Activated CD8-positive, alpha-beta memory T cell treated with anti-CD3 and anti-CD28 coated beads for 4 hours (primary cell): Measurements from ENCODE around the gene PIH1D2.
A peak's percentile ranks its signal among the peaks of the same experiment; 100 is the strongest.
"Not testable (repeated sequence)": the region's sequence is repeated elsewhere in the genome, so short reads cannot be mapped to it uniquely, and the experiment has no call there.

Experiments used
- DNase-seq, 2 donors: peaks; one replicate each; pipeline ENCODE4 v3.0.0-alpha.2; 2020; ENCODE audit warnings: low read depth in 2 of 2

PIH1D2 gene, protein sequence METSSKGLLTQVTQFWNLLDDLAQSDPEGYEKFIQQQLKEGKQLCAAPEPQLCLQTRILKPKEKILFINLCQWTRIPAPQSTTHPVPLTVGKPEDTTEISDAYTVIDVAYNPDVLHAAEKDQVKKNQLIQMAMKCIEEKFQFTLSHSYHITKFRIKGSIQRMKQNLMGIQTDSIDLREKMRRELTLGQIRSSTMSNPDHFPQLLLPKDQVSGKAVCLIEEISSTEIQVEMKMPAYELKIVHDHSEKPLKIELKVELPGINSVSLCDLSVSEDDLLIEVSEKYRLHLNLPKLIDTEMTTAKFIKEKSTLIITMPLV

DNA sequence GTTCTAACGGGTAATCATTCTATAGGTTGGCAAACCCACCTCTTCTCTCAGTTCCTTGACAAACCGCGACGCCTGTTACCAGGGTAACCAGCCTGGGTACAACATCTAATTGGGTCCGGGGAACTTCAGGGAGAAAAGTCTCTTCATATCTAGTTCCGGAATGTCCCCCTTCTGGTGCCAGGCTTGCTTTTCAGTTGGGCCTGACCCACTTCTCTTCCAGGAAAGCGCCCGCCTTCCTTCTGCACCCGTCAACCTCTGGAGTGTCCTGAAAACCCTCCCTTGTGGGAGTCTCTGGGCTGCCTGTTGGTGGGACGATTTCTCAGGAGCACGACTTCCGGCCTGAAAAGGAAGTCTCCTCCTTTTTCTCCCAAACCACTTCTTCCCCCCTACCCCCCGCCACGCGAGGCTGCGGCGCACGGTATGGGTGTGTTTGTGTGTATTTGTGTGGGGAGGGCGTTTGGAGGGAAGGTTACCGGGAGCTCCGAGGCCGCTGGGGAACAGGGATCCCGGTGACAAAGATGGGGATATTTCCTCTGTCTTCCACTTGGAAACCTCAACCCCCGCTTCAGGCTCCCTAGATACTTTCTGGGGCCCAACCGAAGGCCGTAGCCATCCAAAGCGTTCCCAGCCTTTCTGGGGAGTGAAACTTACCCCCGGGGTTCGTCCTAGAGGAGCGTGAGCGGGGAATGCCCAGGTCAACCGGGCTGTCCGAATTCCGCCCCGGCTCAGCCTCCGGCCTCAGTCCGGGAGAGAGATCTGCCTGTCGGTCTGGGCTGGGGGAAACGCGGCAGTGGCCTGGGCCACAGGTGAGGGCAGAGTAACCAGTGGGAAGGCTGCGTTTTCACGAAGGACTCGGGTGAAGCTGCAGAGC is at the start of gene PIH1D2, which contains the start of gene NKAPD1:
Gene PIH1D2 (minus strand): TSS at position 77 of the 871 bp plus-strand sequence. CDS start 843 bp downstream, outside the sequence.
Gene NKAPD1 (plus strand): TSS at position 359 of the 871 bp plus-strand sequence. CDS start 1,276 bp downstream, outside the sequence.
- peak; percentile 61 to 63 for DNase-seq

DNA sequence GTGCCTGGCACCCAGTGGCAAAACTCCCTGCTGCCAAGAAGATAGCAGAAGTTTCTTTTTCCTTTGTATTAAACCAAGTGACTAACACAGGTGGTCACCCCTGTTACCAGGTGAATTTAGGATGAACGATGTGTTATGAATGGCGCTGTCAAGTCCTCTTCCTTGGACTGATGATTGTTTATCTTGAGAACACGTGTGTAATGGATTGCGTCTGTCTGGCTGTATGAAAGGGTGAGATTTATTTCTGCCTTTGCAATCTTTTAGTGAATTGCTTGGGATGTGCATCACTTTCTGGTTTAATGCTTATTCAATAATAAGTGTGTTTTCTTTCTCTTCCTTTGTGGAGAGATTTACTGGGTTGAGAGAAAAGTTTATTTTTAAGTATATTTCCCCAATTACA is 49.3 kb upstream of the PIH1D2 start:
- DNase-seq = no peak

DNA sequence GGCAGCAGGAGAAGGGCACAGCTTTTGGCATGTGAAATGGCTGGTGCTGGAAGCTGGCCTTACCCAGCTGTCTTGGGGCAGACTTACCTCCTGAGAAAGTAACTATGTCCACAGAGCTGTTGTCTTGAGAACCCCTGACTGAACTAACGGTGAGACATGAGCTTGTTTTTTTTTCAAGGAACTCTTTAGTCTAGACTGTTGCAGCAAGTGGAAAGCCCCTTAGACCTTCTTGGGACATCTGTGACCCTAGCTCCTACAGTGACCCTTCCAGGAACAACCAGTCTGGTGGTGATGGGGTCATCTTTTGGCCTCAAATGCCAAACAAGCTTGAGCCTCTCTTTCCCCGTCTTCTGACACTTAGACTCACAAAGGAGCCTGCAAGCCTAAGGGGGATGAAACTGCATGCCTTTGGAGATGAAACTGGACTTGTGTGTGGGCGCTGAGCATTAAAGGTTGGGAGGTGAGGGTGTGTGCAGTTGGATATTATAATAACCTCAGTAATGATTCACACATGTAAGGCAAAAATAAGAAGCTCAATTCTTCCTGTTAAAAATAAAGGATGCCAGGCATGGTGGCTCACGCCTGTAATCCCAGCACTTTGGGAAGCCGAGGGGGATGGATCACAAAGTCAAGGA is 48.3 kb upstream of the PIH1D2 start:
- DNase-seq = no peak

DNA sequence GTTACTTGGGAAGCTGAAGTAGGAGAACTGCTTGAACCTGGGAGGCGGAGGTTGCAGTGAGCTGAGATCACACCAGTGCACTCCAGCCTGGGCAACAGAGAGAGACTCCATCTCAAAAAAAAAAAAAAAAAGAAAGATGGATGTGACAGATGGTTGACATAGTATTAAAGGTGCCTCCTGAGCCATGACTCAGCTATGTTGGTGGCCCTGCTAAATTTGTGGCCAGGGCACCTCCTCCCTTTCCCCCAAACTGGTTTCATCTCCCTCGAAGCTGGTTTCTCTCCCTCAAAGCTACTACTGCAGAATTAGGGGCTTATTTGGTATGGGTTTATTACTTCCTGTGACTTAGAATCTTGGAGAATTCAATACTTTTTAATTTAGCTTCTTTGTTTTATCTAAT is 44.4 kb upstream of the PIH1D2 start:
- DNase-seq = no peak

DNA sequence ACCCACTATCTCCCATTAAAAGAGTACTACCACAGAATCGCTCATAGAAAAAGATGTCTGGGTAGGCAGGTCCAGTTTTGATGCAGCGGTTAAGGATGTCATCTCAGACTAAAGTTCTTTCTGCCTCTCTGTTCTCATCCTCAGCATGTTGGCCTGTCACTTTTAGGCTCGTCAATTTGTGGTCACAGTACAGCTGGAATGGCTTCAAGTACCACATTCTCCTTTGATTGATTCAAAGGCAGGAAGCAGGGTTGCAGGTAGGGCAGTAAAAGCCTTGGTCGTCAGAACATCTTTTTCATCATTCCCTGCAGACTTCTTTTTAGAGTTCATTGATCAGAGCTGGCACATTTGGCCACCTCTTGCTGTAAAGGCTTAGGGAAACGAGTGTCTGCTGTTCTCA is 41.6 kb upstream of the PIH1D2 start:
- DNase-seq = no peak

DNA sequence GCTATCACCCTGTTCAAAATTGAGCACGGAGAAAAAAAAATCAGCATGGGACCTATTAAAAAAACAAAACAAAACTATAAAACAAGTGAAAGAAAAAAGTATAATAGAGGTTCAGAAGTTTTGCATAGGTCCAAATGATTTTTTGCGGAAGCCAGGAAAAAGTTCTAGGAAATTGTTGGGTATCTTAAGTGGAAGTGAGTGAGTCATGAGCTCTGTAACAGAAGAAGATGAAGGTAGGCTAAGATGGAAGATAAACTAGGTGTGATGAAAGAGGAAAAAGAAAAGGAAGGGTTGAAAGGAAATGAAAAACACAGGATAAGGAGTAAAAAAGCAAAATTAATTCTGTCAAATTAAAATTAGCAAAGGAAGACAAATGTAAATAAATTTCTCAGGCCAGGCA is 40.6 kb upstream of the PIH1D2 start:
- DNase-seq = no peak

DNA sequence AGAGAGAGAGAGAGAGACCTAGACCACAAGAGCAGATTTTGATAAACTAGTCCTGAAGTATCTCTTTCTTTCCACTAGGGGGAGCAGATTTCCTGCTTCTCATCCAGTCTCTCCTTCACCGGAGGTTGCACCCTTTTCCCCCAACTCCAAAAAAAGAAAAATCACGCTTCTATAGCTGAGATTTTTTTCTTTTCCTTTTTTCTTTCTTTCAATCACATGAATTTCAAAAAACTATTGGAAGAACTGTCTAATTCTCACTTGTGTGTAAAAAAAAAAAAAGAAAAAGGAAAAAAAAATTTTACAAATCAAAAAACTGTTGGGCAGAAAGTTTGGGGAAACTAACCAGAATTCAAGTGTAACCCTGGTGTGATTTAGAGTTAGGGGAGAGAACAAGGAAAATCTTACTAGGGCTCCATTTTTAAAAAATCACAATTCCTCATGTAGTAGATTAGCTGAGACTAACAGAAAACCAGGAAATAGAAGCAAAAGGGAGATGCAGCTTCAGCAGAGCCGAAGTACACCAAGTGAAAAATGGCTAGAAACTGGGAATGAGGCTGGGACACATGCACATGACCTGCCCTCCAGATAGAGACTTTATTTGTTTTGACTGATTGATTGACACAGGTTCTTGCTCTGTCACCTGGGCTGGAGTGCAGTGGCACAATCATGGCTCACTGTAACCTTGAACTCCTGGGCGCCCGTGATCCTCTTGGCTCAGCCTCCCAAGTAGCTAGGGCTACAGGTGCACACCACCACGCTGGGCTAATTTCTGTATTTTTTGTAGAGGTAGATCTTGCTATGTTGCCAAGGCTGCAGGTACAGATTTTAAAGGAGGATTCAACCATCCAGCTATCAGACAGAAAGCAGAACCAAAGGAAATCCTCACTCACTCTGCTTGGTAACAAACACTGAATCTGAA is 40.0 kb upstream of the PIH1D2 start:
- DNase-seq = no peak

DNA sequence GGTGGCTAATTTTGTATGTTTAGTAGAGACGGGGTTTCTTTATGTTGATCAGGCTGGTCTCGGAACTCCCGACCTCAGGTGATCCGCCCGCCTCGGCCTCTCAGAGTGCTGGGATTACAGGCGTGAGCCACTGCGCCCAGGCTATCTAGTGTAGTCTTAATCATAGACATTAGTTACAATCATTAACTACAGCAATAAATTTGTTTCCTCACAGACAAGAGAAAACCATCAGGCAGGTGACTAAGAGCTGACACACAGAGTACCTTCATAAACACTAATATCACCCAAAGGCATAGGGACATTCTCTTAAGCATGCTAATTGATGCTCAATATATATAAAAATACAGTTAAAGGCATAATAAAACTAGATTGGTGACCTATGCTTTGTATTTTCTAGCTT is 32.3 kb upstream of the PIH1D2 start:
- DNase-seq = no peak

DNA sequence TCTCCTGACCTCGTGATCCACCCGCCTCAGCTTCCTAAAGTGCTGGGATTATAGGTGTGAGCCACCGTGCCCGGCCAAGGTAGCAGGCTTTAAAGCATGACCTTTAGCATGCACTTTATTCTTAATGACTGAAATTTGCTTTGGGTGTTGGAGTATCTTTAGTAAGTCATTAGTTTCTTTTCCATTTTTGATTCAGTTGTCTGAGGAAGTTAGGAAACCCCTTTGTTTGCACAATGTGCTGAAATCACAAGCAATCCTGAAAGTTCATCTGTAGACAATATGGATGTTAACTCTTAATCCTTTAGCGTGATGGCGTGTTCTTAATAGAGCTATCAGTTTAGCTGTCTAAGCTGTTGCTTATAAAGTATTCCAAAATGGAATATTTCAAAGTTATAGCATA is 29.6 kb upstream of the PIH1D2 start:
- no peak for DNase-seq

DNA sequence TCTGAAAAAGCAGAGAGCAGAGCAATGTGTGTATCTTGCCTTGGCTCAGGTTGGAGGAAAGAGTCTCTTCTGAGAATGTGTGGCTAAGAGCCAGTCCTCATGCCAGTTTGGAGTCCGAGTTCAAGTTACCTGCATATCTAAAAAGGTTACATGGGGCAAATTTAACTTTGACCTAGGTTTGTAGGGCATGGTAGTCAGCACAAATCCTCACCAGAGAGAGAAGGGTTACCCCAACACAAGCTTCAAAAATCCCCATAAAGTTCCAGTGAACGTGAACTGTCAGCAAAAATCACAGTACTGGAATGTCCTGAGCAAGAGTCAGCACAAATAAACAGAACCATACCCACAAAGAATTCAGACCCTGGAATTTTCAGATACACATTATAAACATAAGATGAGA is 26.6 kb upstream of the PIH1D2 start:
- DNase-seq = no peak

DNA sequence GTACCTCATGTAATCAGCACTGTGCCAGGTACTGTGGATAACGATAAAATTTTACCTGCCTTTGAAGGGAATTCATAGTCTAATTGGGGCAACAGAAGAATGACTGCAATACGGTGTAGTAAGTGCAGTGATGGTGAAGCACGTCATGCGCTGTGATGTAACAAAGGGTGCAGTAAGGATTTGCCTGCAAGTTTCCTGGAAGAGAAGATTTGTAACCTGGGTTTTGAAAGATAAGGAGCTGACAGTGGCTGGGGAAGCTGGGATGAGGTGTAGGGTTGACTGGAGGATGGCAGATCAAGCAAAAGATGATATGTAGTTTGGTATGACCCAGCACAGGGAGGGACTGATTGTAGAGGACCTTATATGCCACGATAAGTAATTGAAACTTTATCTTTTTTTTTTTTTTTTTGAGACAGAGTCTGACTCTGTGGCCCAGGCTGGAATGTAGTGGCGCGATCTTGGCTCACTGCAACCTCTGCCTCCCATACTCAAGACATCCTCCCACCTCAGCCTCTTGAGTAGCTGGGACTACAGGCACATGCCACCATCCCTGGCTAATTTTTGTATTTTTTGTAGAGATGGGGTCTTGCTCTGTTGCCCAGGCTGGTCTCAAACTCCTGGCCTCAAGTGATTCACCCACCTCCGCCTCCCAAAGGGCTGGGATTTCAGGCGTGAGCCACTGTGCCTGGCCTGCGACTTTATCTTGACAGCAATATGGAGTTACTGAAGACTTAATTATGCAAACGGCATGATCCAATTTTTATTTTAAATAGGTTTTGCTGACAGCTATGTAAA is 24.1 kb upstream of the PIH1D2 start:
- no peak for DNase-seq

DNA sequence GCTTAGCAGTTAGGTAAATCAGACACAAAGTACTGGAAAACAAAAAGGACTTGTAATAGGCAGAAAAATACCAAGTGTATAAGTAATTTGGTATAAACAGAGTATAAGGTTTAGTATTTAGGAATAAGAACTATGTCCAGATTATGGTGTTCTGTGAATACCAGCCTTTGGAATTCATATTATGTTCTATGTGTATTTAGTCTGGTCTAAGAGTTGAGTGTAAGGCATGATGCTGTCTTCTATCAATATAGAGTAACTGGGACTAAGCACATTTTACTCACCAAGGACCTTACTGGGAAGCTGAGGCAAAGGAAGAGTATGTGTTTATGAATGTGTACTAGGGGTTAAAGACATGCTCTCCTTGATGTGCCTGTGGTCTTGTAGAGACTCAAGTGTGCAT is 22.4 kb upstream of the PIH1D2 start:
- DNase-seq = no peak

DNA sequence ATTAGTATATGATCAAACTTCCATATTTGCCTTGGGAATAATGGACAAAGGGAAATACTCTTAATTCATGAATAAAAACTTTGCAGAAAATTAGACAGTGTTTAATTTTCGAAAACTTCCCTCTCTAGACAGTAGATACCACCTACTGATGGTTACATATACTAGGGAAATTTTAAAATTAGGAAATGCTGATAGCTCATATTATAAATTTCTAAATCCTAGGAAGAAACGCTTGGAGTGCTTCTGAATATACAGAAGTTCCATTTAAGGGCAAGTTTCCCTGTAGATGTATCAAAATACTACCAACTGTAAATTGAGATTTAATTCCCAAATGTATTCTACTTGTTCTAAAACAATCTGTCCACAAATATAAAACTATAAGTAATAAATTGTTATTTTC is 21.5 kb upstream of the PIH1D2 start:
- DNase-seq = not testable (repeated sequence)

DNA sequence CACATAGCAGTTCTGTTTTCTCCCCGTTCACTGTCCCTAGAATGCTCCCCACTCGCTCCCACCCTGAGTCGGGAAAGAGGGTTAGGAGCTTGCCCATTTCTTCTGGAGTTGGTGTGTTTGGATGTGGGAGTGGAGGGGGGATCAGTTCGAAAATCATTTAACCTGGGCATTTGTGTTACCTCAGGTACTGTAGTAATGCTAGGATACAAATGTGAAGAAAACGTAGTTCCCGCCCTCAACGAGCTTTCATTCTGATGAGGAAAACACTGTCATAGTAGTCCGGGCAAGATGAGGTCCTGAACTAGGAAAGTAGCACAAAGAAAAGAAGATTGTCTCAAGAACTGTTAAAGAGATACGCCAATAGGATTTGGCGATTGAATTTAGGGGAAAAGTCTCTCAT is 13.4 kb upstream of the PIH1D2 start:
- DNase-seq = no peak

DNA sequence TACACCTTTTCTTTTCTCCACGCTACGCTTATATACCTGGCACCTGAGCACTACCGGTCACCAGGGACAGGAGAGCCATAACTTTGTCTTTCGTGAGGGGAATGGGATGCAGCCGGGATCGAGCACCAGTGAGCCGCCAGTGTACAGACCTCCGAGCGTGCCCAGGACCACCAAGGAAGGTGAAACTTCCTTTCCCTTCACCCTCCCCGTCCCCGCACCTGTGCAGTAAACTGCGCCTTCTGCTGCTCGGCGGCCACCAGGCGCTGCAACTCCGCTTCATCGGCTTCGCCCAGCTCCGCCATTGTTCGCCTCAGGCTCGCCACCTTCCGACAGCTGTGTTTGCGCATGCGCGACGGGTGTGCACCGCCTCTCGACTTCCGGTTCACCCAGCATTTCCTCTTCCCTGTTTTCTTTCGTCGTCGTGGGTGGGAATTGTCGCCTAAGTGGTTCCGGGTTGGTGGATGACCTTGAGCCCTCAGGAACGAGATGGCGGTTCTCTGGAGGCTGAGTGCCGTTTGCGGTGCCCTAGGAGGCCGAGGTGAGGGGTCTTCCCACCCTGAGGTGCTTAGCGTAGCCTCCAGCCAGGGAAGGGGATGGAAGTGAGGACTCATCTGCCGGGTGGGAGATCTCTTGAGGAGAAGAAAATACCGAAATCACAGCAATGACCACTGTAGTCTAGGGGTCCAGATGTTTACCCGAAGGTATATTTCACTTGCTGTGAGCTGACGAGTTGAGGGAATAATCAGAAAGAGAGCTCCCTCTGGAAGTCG is 12.8 kb upstream of the PIH1D2 start, which contains the start of the genes SDHD and TIMM8B:
Gene SDHD (plus strand): TSS at position 452 of the 770 bp plus-strand sequence. CDS start 35 bp downstream, at position 487.
Gene TIMM8B (minus strand): TSS at position 335 of the 770 bp plus-strand sequence. CDS start 33 bp downstream, at position 302.
- DNase-seq = peak; percentile 90 to 91

DNA sequence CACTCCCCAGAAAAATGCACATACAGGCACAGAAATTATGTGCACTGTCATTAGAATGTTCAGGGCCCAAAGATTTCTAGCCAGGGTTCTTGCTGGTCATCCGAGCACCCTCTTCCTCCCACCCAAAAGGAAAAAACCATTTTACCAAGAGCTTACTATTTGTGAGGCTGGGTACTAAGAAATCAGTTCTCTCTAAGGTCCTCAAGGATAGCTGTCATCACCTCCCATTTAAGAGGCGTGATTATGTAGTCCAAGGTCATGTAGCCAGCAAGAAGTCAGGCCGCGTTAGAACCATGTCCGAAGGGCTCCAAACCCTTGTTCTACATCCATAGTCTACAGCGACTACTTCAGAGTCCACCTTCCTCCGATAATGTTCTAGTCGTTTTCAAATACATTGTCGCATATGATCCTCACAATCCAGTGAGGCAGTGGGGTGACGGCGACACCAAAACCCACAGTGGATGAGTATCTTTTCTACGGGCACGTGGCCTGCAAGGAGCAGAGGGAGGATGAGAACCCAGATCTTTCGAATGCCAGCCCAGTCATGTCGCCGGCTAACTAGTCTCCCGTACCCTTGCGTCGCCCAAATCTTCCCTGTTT is 12.1 kb upstream of the PIH1D2 start:
- peak in 1 of 2 donors; percentile 7 for DNase-seq

DNA sequence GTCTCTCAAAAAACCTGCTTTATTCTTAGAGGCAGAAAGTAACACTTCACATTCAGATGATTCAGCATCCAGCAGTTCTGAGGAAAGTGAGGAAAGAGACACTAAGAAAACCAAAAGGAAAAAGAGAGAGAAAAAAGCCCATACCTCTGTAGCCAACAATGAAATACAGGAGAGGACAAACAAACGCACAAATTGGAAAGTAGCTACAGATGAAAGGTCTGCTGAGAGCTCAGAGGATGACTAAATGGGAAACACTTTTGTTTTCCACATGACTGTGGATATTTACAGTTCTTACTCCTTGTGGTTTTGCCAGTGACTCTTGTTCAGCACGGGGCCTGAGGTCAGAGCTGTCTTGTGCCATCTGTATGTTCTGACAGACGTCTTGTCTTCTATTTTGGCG is 8.9 kb upstream of the PIH1D2 start:
- DNase-seq = no peak

DNA sequence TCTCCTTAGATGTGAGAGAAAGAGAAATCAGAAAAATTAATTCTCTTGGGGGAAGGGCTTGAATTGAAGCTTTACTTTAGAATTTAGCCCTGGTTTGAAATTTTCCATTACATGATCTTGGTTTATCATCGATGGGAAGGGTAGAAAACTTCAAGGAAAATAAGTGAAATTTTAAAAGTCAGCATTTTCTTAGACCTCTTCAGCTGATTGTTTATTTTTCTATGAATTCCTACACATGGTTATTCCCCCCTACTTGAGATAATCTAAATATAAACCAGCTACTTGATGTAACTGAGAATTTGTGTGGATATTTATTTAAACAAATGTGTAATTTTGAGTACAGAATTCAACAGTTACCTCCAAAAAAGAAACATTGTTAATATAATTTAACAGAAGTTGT is 10.9 kb downstream of the PIH1D2 start:
- no peak for DNase-seq

DNA sequence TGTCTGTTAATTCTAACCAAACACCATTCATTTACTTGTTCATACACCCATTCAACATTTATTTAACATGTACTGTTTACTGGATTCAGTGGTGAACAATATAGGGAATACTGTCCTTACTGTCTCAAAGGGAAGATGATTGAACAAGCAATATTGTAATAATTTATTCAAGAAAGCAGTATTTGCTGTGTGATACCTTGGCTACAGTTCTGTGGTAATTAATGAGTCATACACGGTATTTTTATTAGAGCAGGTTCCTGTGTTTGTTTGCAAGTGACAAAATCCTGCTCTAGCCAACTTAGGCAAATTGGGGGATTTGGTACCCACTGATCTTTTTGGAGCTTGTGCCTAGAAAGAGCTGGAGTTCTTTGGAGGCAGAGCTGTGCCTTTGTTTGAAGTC is 15.7 kb downstream of the PIH1D2 start:
- DNase-seq = no peak
